Endothelial cell of umbilical vein (primary cell): ENCODE measurements around the gene PRSS48. TPM values are rescaled to one million over a fixed set of nuclear protein-coding genes. Genes with fewer than 3 reads are reported as not detected.

Source experiments
- BruUV-seq: library from RNA; stranded (reverse); fragments of 400-500 nt; replicated peaks from 2 replicates; lab custom pipeline; 2021; lab: Mats Ljungman, UMichigan
- CTCF ChIA-PET: fragments of 300-600, 350-600 bp; sonication (Branson Sonifier 250); formaldehyde crosslinking; loops from one replicate; lab custom pipeline; 2021; ENCODE audit warnings: antibody characterized with exemption, inconsistent platforms; lab: Charles Lee
- POLR2A ChIA-PET: fragments of 300-600, 350-600 bp; sonication (Branson Sonifier 250); formaldehyde crosslinking; loops from one replicate; lab custom pipeline; 2021; ENCODE audit warnings: antibody characterized with exemption, inconsistent platforms; lab: Charles Lee
- DNase-seq: peaks from one replicate; pipeline ENCODE4 v3.0.0-alpha.2; 2011; ENCODE audit warnings: low read depth, low spot score
- FAIRE-seq: peaks from 2 replicates; lab custom pipeline; 2011; peaks lifted over from hg19 to GRCh38; lab: Jason Lieb, UNC
- H2AFZ ChIP-seq: 2 replicates; pipeline ENCODE4 v1.6.0; 2012; ENCODE audit warnings: low read depth, low read length, control low read depth, inconsistent platforms
- H3K27ac ChIP-seq: 2 replicates; pipeline ENCODE4 v1.5.1; 2011; ENCODE audit warnings: low read depth, mild to moderate bottlenecking, control low read depth, low read length, moderate library complexity; ENCODE audit not compliant: insufficient read depth
- H3K27me3 ChIP-seq, 2 experiments: 2 replicates each; pipeline versions ENCODE4 v1.6.0 to v1.6.1; 2011; ENCODE audit warnings: low read length in 2 of 2, mixed read lengths in 1 of 2; ENCODE audit not compliant: control insufficient read depth in 2 of 2, insufficient read depth in 2 of 2
- H3K36me3 ChIP-seq, 2 experiments: 2 replicates in 1 of 2; 3 replicates in 1 of 2; pipeline ENCODE4 v1.5.1; 2011; ENCODE audit warnings: low read length in 2 of 2, mild to moderate bottlenecking in 1 of 2, moderate library complexity in 1 of 2; ENCODE audit not compliant: control insufficient read depth in 2 of 2, insufficient read depth in 2 of 2; ENCODE audit errors: extremely low read depth in 1 of 2
- H3K4me1 ChIP-seq: 3 replicates; pipeline ENCODE4 v1.5.1; 2011; ENCODE audit warnings: mild to moderate bottlenecking, low read length; ENCODE audit not compliant: control insufficient read depth, insufficient read depth; ENCODE audit errors: extremely low read depth
- H3K4me2 ChIP-seq: 2 replicates; pipeline ENCODE4 v1.6.1; 2011; ENCODE audit warnings: low read length, control low read depth, mixed read lengths; ENCODE audit not compliant: insufficient read depth
- H3K4me3 ChIP-seq, 3 experiments: fragments of 200-600 bp in 1 of 3; sonication (generic), shearing (Covaris generic) in 1 of 3; replicated peaks in 1 of 3; 2 replicates each; pipeline ENCODE4 v1.5.1; 2011 to 2016; ENCODE audit warnings: control low read depth in 3 of 3, low read length in 3 of 3, mild to moderate bottlenecking in 2 of 3, inconsistent platforms in 1 of 3, low read depth in 1 of 3, moderate library complexity in 1 of 3; ENCODE audit not compliant: insufficient read depth in 1 of 3
- H3K79me2 ChIP-seq: 2 replicates; pipeline ENCODE4 v1.6.0; 2012; ENCODE audit warnings: low read length, inconsistent platforms; ENCODE audit not compliant: control insufficient read depth, insufficient read depth
- H3K9ac ChIP-seq: replicated peaks from 2 replicates; pipeline ENCODE3; 2011; ENCODE audit warnings: low read length, control low read depth; ENCODE audit not compliant: insufficient read depth; ENCODE audit errors: extremely low read depth
- H3K9me1 ChIP-seq: replicated peaks from 3 replicates; pipeline ENCODE4 v1.6.0; 2011; ENCODE audit warnings: mild to moderate bottlenecking, low read length; ENCODE audit not compliant: control insufficient read depth, insufficient read depth; ENCODE audit errors: extremely low read depth
- H3K9me3 ChIP-seq: replicated peaks from 2 replicates; pipeline ENCODE4 v1.5.1; 2012; ENCODE audit warnings: low read length, inconsistent platforms; ENCODE audit not compliant: control insufficient read depth, insufficient read depth
- H4K20me1 ChIP-seq: replicated peaks from 2 replicates; pipeline ENCODE3; 2011; ENCODE audit warnings: mild to moderate bottlenecking, low read length; ENCODE audit not compliant: control insufficient read depth, insufficient read depth; ENCODE audit errors: extremely low read depth
- EZH2 ChIP-seq: IDR thresholded peaks from 2 replicates; pipeline ENCODE4 v1.6.1; 2012; ENCODE audit warnings: borderline replicate concordance, low read depth, mild to moderate bottlenecking, moderate library complexity, low read length, inconsistent platforms; ENCODE audit not compliant: severe bottlenecking
- FOS ChIP-seq: IDR thresholded peaks from 2 replicates; pipeline ENCODE4 v1.6.1; 2011; ENCODE audit warnings: mild to moderate bottlenecking, low read length, moderate library complexity, borderline replicate concordance; ENCODE audit not compliant: insufficient read depth
- GATA2 ChIP-seq: IDR thresholded peaks from 2 replicates; pipeline ENCODE4 v1.7.0; 2011; ENCODE audit warnings: low read depth, mild to moderate bottlenecking, moderate library complexity, mixed read lengths, low read length; ENCODE audit not compliant: insufficient read length, insufficient read depth
- JUN ChIP-seq: IDR thresholded peaks from 2 replicates; pipeline ENCODE4 v1.6.1; 2011; ENCODE audit warnings: borderline replicate concordance, low read depth; ENCODE audit not compliant: insufficient read length, insufficient read depth
- MYC ChIP-seq: IDR thresholded peaks from one replicate; pipeline ENCODE4 v1.6.1; 2011; ENCODE audit warnings: mild to moderate bottlenecking, low read depth, low read length
- POLR2A ChIP-seq: IDR thresholded peaks from 2 replicates; pipeline ENCODE4 v1.6.1; 2012; ENCODE audit warnings: low read depth, mild to moderate bottlenecking, control low read depth, low read length
- dilution Hi-C: fragments of 300-500 bp; cut with MboI; formaldehyde crosslinking; loops from one replicate; pipeline ENCODE4 v1.15.0; 2019; ENCODE audit warnings: low sequenced_read_pairs; ENCODE audit not compliant: extremely low pct_ligation_motif_present
- intact Hi-C: fragments of 100-400 bp; cut with micrococcal nuclease; formaldehyde crosslinking; loops from one replicate; pipeline ENCODE4 v1.10.0; 2022
- polyA plus RNA-seq, 4 experiments: library from polyadenylated mRNA; depleted of rRNA in 3 of 4; stranded (reverse) in 3 of 4; unstranded in 1 of 4; fragments of >200 nt; gene quantifications; 2 replicates each; pipeline versions ENCODE4 v1.2.1 to v1.2.3, GENCODE V29; 2011 to 2012; ENCODE audit warnings: missing spikeins in 1 of 4
- total RNA-seq: library from RNA; stranded (reverse); gene quantifications from 2 replicates; pipeline ENCODE4 v1.2.3, GENCODE V29; 2021
- TF ChIP-seq, protein P1 (sequence below), 2 donors: IDR thresholded peaks; 1 replicate in 1 of 2; 2 replicates in 1 of 2; pipeline ENCODE4 v1.5.1; 2011; ENCODE audit warnings: low read length in 2 of 2, mild to moderate bottlenecking in 2 of 2, moderate library complexity in 2 of 2, control low read depth in 1 of 2, inconsistent platforms in 1 of 2, low read depth in 1 of 2; ENCODE audit not compliant: insufficient read depth in 1 of 2; ENCODE audit errors: extremely low read depth in 1 of 2
- TF ChIP-seq, protein P2 (sequence below): IDR thresholded peaks from 2 replicates; pipeline ENCODE4 v1.6.1; 2011; ENCODE audit not compliant: insufficient read depth, insufficient read length

PRSS48 gene
- total and polyA plus RNA-seq, 2 donors (not counting 3 experiments of a cell fraction or from before 2014, with no cell fraction given): not detected

- POLR2A ChIA-PET: interaction anchor here (1.0 kb wide), 1 partner anchor 98 kb away, joined by 3 read pairs; no protein-coding TSS in a partner anchor
- TSS peak; percentile 29 for BruUV-seq
- H4K20me1 ChIP-seq: no peaks in the 10 kb centered on the region
Measured at GRCh38 chr4:151324124-151324751, 47.3 kb downstream of the PRSS48 start.

More at GRCh38 chr4:151324124-151324751, 47.3 kb downstream of the PRSS48 start:
- Histone ChIP-seq H3K4me2 (peak overlapping the region; percentile 99), H3K27ac (peak overlapping the region; percentile 61), H3K9me3 (no peaks in the 10 kb centered on the region), H3K27me3 (no peaks in the 10 kb centered on the region), H3K4me3 (peak overlapping the region; percentile 48 to 86 (median 74)), H3K79me2 (peaks cover 52% of the 10 kb centered on the region), H3K4me1 (peaks cover 24% of the 10 kb centered on the region), H3K36me3 (no peaks in the 10 kb centered on the region), H3K9me1 (no peaks in the 10 kb centered on the region), H2AFZ (peak overlapping the region; percentile 52), H3K9ac (peak overlapping the region; percentile 88)
- intact Hi-C loops (no loop called here), dilution Hi-C loops (no loop called here)
- DNase-seq: no peak
- CTCF ChIA-PET: interaction anchor here (0.6 to 6.3 kb wide), 10 partner anchors 9 to 207 kb away, joined by 3 to 30 read pairs (median 5); partner anchors contain the start of gene PRSS48
- FAIRE-seq: no peak
- TF ChIP-seq JUN (no peak), FOS (no peak), EZH2 (no peak), POLR2A (no peak), GATA2 (no peak), MYC (no peak)
- TF ChIP-seq, protein P1, sequence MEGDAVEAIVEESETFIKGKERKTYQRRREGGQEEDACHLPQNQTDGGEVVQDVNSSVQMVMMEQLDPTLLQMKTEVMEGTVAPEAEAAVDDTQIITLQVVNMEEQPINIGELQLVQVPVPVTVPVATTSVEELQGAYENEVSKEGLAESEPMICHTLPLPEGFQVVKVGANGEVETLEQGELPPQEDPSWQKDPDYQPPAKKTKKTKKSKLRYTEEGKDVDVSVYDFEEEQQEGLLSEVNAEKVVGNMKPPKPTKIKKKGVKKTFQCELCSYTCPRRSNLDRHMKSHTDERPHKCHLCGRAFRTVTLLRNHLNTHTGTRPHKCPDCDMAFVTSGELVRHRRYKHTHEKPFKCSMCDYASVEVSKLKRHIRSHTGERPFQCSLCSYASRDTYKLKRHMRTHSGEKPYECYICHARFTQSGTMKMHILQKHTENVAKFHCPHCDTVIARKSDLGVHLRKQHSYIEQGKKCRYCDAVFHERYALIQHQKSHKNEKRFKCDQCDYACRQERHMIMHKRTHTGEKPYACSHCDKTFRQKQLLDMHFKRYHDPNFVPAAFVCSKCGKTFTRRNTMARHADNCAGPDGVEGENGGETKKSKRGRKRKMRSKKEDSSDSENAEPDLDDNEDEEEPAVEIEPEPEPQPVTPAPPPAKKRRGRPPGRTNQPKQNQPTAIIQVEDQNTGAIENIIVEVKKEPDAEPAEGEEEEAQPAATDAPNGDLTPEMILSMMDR (IDR thresholded peaks at IDR 0.05; ENCODE audit: extremely low read depth in 1 of 2, insufficient read depth in 1 of 2, low read depth in 1 of 2, low read length in 2 of 2): no peak
- TF ChIP-seq, protein P2, sequence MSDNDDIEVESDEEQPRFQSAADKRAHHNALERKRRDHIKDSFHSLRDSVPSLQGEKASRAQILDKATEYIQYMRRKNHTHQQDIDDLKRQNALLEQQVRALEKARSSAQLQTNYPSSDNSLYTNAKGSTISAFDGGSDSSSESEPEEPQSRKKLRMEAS: no peak
